Neural progenitor cell (in vitro differentiated cells): Measurements from ENCODE around the gene MATCAP1. TPM values are rescaled to one million over a fixed set of nuclear protein-coding genes. Genes with fewer than 3 reads are reported as not detected.

Experiments used
- DNase-seq: peaks from one replicate; pipeline ENCODE4 v3.0.0-alpha.2; 2016; ENCODE audit warnings: low spot score
- H2AFZ ChIP-seq: fragments of 200-600 bp; sonication (generic); replicated peaks from 2 replicates; pipeline ENCODE4 v1.6.1; 2016; ENCODE audit warnings: antibody characterized with exemption
- H3F3A ChIP-seq: fragments of 200-600 bp; sonication (generic); 2 replicates; pipeline ENCODE4 v1.6.1; 2016; ENCODE audit warnings: antibody characterized with exemption, low read depth
- H3K27ac ChIP-seq: fragments of 200-600 bp; sonication (generic); 2 replicates; pipeline ENCODE4 v1.5.1; 2016; ENCODE audit warnings: mild to moderate bottlenecking
- H3K27me3 ChIP-seq: fragments of 200-600 bp; sonication (generic); 2 replicates; pipeline ENCODE4 v1.6.1; 2016; ENCODE audit warnings: mild to moderate bottlenecking, moderate library complexity
- H3K36me3 ChIP-seq: fragments of 200-600 bp; sonication (generic); 2 replicates; pipeline ENCODE4 v1.5.1; 2016
- H3K4me1 ChIP-seq: fragments of 200-600 bp; sonication (generic); 2 replicates; pipeline ENCODE4 v1.6.1; 2016; ENCODE audit warnings: mixed run types
- H3K4me2 ChIP-seq: fragments of 200-600 bp; sonication (generic); 2 replicates; pipeline ENCODE4 v1.6.1; 2016
- H3K4me3 ChIP-seq: fragments of 200-600 bp; sonication (generic); 2 replicates; pipeline ENCODE4 v1.5.1; 2016
- H3K79me2 ChIP-seq: fragments of 200-600 bp; sonication (generic); 2 replicates; pipeline ENCODE4 v1.6.1; 2016; ENCODE audit warnings: low read depth
- H3K9ac ChIP-seq: fragments of 200-600 bp; sonication (generic); 2 replicates; pipeline ENCODE4 v1.6.1; 2016
- H3K9me3 ChIP-seq: fragments of 200-600 bp; sonication (generic); 2 replicates; pipeline ENCODE4 v1.5.1; 2016; ENCODE audit warnings: low read depth
- H4K20me1 ChIP-seq: fragments of 200-600 bp; sonication (generic); 2 replicates; pipeline ENCODE4 v1.6.1; 2016; ENCODE audit warnings: low read depth
- H3K27ac Mint-ChIP-seq: 3 replicates; pipeline ENCODE4 v1.8.0; 2021; ENCODE audit warnings: mixed read lengths
- H3K27me3 Mint-ChIP-seq: 2 replicates; pipeline ENCODE4 v1.8.0; 2022; ENCODE audit warnings: low read depth, mild to moderate bottlenecking, inconsistent platforms, moderate library complexity, mixed read lengths; ENCODE audit not compliant: insufficient read depth
- H3K36me3 Mint-ChIP-seq: 3 replicates; pipeline ENCODE4 v1.8.0; 2021; ENCODE audit warnings: mixed read lengths
- H3K4me1 Mint-ChIP-seq: 3 replicates; pipeline ENCODE4 v1.8.0; 2021; ENCODE audit warnings: mixed read lengths
- H3K4me3 Mint-ChIP-seq: 3 replicates; pipeline ENCODE4 v1.8.0; 2021; ENCODE audit warnings: mild to moderate bottlenecking, moderate library complexity, mixed read lengths
- H3K9me3 Mint-ChIP-seq: 3 replicates; pipeline ENCODE4 v1.8.0; 2020; ENCODE audit warnings: mixed read lengths
- EZH2 ChIP-seq: fragments of 200-600 bp; sonication (generic); IDR thresholded peaks from 2 replicates; pipeline ENCODE4 v1.6.1; 2017; ENCODE audit warnings: antibody characterized with exemption, mild to moderate bottlenecking, moderate library complexity
- EZH2phosphoT487 ChIP-seq: fragments of 200-600 bp; sonication (generic); IDR thresholded peaks from 2 replicates; pipeline ENCODE4 v1.6.1; 2017; ENCODE audit warnings: antibody characterized with exemption
- total RNA-seq: library from RNA; depleted of rRNA; stranded (reverse); fragments of >200 nt; gene quantifications from 2 replicates; pipeline ENCODE4 v1.2.3, GENCODE V29; 2015; ENCODE audit warnings: low replicate concordance
- TF ChIP-seq, protein P1 (sequence below): fragments of 200-600 bp; sonication (generic); IDR thresholded peaks from 2 replicates; pipeline ENCODE4 v1.5.1; 2017; ENCODE audit warnings: antibody characterized with exemption, mild to moderate bottlenecking

Gene MATCAP1
- total RNA-seq, 1 donor from 2014 or later, result 15.7 TPM

DNA sequence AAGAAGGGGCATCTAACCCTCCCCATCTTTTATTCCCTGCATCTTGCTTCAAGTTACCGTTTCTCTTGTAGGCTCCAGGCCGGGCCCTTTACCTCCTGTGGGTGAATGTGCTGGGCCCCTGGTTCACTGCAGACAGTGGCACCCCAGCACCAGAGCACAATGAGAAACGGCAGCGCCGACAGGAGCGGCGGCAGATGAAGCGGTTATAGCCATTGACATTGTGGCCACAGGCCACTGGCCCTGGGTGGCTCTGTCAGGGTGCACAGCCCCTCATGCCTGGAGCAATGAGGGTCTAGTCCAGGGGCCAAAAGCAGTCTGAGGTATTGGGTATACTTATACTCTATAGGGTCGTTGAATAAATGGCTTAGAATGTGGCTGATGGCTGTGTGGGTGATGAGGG, 45.1 kb upstream of the MATCAP1 start:
- Histone ChIP-seq H3K79me2 (peaks cover 15% of the 10 kb centered on the region), H3K4me2 (no peak overlapping the region), H2AFZ (no peak overlapping the region), H3K4me3 (no peak overlapping the region), H3K4me1 (peaks cover 10% of the 10 kb centered on the region), H3K27ac (no peak overlapping the region), H3K36me3 (no peaks in the 10 kb centered on the region), H3K9me3 (no peaks in the 10 kb centered on the region), H3K9ac (no peak overlapping the region), H3K27me3 (no peaks in the 10 kb centered on the region), H3F3A (no peaks in the 10 kb centered on the region), H4K20me1 (no peaks in the 10 kb centered on the region)
- Mint-ChIP-seq H3K27me3 (peaks cover 13% of the 10 kb centered on the region), H3K4me1 (peaks cover 22% of the 10 kb centered on the region), H3K4me3 (peak overlapping the region; percentile 60), H3K9me3 (peaks cover 2% of the 10 kb centered on the region), H3K27ac (no peak overlapping the region), H3K36me3 (peaks cover 13% of the 10 kb centered on the region)
- TF ChIP-seq, protein P1, sequence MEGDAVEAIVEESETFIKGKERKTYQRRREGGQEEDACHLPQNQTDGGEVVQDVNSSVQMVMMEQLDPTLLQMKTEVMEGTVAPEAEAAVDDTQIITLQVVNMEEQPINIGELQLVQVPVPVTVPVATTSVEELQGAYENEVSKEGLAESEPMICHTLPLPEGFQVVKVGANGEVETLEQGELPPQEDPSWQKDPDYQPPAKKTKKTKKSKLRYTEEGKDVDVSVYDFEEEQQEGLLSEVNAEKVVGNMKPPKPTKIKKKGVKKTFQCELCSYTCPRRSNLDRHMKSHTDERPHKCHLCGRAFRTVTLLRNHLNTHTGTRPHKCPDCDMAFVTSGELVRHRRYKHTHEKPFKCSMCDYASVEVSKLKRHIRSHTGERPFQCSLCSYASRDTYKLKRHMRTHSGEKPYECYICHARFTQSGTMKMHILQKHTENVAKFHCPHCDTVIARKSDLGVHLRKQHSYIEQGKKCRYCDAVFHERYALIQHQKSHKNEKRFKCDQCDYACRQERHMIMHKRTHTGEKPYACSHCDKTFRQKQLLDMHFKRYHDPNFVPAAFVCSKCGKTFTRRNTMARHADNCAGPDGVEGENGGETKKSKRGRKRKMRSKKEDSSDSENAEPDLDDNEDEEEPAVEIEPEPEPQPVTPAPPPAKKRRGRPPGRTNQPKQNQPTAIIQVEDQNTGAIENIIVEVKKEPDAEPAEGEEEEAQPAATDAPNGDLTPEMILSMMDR, result no peak
- TF ChIP-seq EZH2 (no peak), EZH2phosphoT487 (no peak)
- no peak for DNase-seq

DNA sequence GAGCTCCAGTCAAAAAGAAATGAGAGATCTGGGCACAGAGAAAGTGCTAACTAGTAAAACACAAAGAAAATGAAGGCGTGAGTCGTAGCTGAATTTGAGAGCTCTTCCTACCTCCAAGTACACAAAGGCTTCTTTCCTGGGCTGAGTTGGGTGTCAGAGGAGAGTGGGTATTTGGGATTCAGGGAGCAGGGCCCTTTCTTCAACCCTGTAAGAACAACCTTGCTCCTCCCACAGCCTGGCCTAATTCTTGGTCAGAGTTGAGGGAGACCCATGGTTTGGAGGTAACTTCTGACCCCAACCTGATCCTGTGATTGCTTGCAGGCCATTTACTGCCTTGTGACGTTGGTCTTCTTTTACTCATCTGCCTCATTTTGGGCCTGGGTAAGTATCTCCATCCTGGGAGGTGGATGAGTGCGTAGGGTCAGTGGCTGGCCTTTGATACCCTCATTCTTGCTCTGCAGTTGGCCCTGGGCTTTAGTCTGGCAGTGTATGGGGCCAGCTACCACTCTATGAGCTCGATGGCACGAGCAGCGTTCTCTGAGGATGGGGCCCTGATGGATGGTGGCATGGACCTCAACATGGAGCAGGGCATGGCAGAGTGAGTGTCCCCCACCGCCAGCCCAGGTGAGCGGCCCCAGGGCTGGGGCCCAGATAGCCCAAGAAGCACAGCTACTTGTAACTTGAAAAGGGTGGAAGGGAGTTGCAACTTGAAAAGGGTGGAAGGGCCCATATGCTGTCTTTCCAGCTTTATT, 44.4 kb upstream of the MATCAP1 start:
- peaks cover 10% of the 10 kb centered on the region for H3K4me1 ChIP-seq
- H3K27me3 Mint-ChIP-seq, result peaks cover 13% of the 10 kb centered on the region
- no peaks in the 10 kb centered on the region for H3F3A ChIP-seq
- no peaks in the 10 kb centered on the region for H3K9me3 ChIP-seq
- peaks cover 15% of the 10 kb centered on the region for H3K79me2 ChIP-seq
- H3K36me3 Mint-ChIP-seq, result peaks cover 13% of the 10 kb centered on the region
- no peak overlapping the region for H2AFZ ChIP-seq
- TF ChIP-seq EZH2 (no peak), EZH2phosphoT487 (no peak)
- TF ChIP-seq, protein P1, result no peak
- peak overlapping the region; percentile 100 for H3K4me3 Mint-ChIP-seq
- peaks cover 22% of the 10 kb centered on the region for H3K4me1 Mint-ChIP-seq
- no peak overlapping the region for H3K27ac ChIP-seq
- H3K36me3 ChIP-seq, result no peaks in the 10 kb centered on the region
- no peak overlapping the region for H3K27ac Mint-ChIP-seq
- H3K4me2 ChIP-seq, result peak overlapping the region; percentile 86
- H3K9me3 Mint-ChIP-seq, result peaks cover 2% of the 10 kb centered on the region
- H3K4me3 ChIP-seq, result peak overlapping the region; percentile 97
- no peak for DNase-seq
- H3K27me3 ChIP-seq, result no peaks in the 10 kb centered on the region
- peak overlapping the region; percentile 92 for H3K9ac ChIP-seq
- H4K20me1 ChIP-seq, result no peaks in the 10 kb centered on the region

DNA sequence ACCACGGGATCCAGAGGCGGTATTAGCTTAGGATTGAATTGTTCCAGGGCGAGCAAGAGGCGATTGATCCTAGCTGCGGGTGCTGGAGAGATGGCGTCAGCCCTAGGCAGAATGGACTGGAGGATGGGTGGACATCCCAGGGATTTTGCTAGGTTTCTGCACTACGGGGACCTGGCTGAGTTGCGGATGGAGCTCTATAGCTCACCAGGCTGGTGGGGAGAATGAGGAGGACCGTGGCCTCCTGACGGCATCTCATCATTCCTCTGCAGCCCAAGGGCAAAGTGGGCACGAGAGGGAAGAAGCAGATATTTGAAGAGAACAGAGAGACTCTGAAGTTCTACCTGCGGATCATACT, 43.8 kb upstream of the MATCAP1 start:
- Histone ChIP-seq H3K36me3 (no peaks in the 10 kb centered on the region), H3K9me3 (no peaks in the 10 kb centered on the region), H3K4me3 (peak overlapping the region; percentile 97), H3K27me3 (no peaks in the 10 kb centered on the region), H3F3A (no peaks in the 10 kb centered on the region), H3K4me2 (peak overlapping the region; percentile 86), H3K9ac (peak overlapping the region; percentile 92), H3K27ac (no peak overlapping the region), H2AFZ (no peak overlapping the region), H3K79me2 (peaks cover 15% of the 10 kb centered on the region), H4K20me1 (no peaks in the 10 kb centered on the region), H3K4me1 (peaks cover 10% of the 10 kb centered on the region)
- peaks cover 13% of the 10 kb centered on the region for H3K27me3 Mint-ChIP-seq
- H3K36me3 Mint-ChIP-seq, result peaks cover 13% of the 10 kb centered on the region
- DNase-seq, result no peak
- TF ChIP-seq EZH2, result no peak
- TF ChIP-seq, protein P1, result no peak
- no peak overlapping the region for H3K27ac Mint-ChIP-seq
- peak overlapping the region; percentile 100 for H3K4me3 Mint-ChIP-seq
- peaks cover 22% of the 10 kb centered on the region for H3K4me1 Mint-ChIP-seq
- peaks cover 2% of the 10 kb centered on the region for H3K9me3 Mint-ChIP-seq
